Measurements from ENCODE around the gene CWC22.

DNA sequence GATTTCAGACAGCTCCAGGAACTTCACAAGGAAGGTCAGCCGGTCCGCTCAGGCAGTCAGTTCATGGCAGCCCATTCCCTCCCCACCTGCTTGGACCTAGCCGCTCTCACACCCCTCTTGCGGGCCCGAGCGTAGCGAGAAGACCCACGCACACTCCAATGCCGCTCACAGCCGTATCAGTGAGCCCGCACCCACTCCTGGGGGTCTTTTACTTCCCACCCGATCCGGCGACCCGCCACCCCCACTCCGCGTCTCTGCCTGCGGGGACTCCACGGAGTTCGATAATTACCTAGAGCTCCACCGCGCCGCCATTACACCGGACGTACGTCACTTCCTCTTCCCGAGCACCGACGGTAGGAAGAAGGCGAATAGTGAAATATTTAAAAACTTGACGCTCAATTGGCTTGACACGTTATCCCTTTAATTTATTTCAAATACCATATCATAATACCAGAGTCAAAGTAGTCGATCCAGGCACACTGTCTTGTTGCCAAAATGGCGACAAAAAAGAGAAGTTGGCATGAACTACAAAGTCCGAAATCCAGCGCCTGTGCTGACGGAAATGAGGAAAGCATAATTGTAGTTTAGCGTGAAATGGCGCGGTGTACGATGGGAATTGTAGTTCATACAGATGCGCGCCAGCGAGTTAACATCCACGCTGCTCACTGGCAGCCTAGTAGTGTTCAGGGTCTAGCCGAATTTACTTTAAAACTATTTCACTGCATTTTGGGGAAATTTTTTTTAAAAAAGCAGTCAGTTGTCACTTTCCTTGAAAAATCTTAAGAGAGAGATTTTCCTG is at the start of gene CWC22:
- TF ChIP-seq, protein P1, sequence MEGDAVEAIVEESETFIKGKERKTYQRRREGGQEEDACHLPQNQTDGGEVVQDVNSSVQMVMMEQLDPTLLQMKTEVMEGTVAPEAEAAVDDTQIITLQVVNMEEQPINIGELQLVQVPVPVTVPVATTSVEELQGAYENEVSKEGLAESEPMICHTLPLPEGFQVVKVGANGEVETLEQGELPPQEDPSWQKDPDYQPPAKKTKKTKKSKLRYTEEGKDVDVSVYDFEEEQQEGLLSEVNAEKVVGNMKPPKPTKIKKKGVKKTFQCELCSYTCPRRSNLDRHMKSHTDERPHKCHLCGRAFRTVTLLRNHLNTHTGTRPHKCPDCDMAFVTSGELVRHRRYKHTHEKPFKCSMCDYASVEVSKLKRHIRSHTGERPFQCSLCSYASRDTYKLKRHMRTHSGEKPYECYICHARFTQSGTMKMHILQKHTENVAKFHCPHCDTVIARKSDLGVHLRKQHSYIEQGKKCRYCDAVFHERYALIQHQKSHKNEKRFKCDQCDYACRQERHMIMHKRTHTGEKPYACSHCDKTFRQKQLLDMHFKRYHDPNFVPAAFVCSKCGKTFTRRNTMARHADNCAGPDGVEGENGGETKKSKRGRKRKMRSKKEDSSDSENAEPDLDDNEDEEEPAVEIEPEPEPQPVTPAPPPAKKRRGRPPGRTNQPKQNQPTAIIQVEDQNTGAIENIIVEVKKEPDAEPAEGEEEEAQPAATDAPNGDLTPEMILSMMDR (IDR thresholded peaks at IDR 0.05): no peak
- TF ChIP-seq EP300 (IDR thresholded peaks at IDR 0.05; ENCODE audit: low read depth) (no peak), POLR2A (IDR thresholded peaks at IDR 0.05) (peak; percentile 49)

Data from transverse colon (tissue), 3 donors.